ENCODE results near the gene CTSA.

GRCh38 chr20:45924391-45925261, 33.5 kb downstream of the CTSA start:
- TF ChIP-seq CTCF (conservative IDR thresholded peaks at IDR 0.05; ENCODE audit: low read depth, low read length) (no peak), RAD21 (IDR thresholded peaks at IDR 0.05; ENCODE audit: low read length) (no peak), BHLHE40 (IDR thresholded peaks at IDR 0.05; ENCODE audit: low read depth, low read length) (no peak), POLR2A (IDR thresholded peaks at IDR 0.05; ENCODE audit: low read depth, low read length) (no peak), MAZ (IDR thresholded peaks at IDR 0.05; ENCODE audit: borderline replicate concordance, low read depth, low read length) (no peak)
